Activated T-helper 1 cell treated with anti-CD3 and anti-CD28 coated beads, Interleukin-12 subunit alpha, Interleukin-12 subunit beta, Interleukin-2, Interleukin-4 antibody, amounts not matched to agents 30 ng/mL and 10 ng/mL and 1 ng/mL, durations not matched to agents 14 hours and 24 hours and 36 hours (primary cell): Measurements from ENCODE around the gene TIGD1. TPM values are rescaled to one million over a fixed set of nuclear protein-coding genes. Genes with fewer than 3 reads are reported as not detected.

ENCODE experiments used
- DNase-seq: peaks from one replicate; pipeline ENCODE4 v3.0.0; 2021; ENCODE audit warnings: low spot score
- H3K27ac Mint-ChIP-seq: one replicate; pipeline ENCODE4 v1.8.0; 2021; ENCODE audit warnings: mild to moderate bottlenecking, mixed read lengths
- H3K27me3 Mint-ChIP-seq: one replicate; pipeline ENCODE4 v1.8.0; 2022; ENCODE audit warnings: mild to moderate bottlenecking, moderate library complexity, mixed read lengths; ENCODE audit not compliant: insufficient read depth
- H3K36me3 Mint-ChIP-seq: one replicate; pipeline ENCODE4 v1.8.0; 2021; ENCODE audit warnings: low read depth, mixed read lengths
- H3K4me1 Mint-ChIP-seq: one replicate; pipeline ENCODE4 v1.8.0; 2021; ENCODE audit warnings: low read depth, mixed read lengths
- H3K4me3 Mint-ChIP-seq: one replicate; pipeline ENCODE4 v1.8.0; 2021; ENCODE audit warnings: mild to moderate bottlenecking, moderate library complexity, mixed read lengths
- H3K9me3 Mint-ChIP-seq: one replicate; pipeline ENCODE4 v1.8.0; 2021; ENCODE audit warnings: mixed read lengths
- intact Hi-C: fragments of 100-400 bp; cut with micrococcal nuclease; formaldehyde crosslinking; loops from one replicate; pipeline ENCODE4 v1.15.1; 2024
- total RNA-seq: library from RNA; stranded (reverse); gene quantifications from 2 replicates; pipeline ENCODE4 v1.2.3, GENCODE V29; 2022

Gene TIGD1
- total RNA-seq, 1 donor from 2014 or later = 8.4 TPM

GRCh38 chr2:232506709-232507108 is 43.6 kb downstream of the TIGD1 start:
- intact Hi-C loops = no loop called here
- no peak overlapping the region for H3K27ac Mint-ChIP-seq
- no peaks in the 10 kb centered on the region for H3K36me3 Mint-ChIP-seq
- H3K4me1 Mint-ChIP-seq = peaks cover 5% of the 10 kb centered on the region
- H3K27me3 Mint-ChIP-seq = peaks cover 50% of the 10 kb centered on the region
- DNase-seq = no peak
- H3K9me3 Mint-ChIP-seq = no peaks in the 10 kb centered on the region
- no peak overlapping the region for H3K4me3 Mint-ChIP-seq

DNA sequence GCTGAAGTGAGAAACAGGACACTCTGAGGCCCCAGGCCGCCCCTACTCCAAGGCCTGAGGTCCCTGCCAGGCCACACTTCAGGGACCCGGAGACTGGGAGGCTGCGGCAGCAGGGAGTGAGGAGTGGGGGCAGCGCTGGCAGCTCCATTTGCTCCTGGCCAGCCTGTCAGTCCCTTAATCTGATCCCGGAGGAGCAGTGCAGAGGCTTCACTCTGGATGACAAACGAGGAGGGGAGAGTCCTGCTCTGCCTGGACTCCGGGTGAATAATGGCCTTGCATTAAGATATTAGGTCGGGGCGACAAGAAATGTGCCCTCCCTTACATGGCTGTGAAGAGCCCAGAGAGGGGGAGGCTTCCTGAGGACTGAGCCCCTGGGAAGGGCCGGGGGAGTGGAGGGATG is 44.5 kb downstream of the TIGD1 start:
- intact Hi-C loops = no loop called here
- no peak for DNase-seq
- Mint-ChIP-seq H3K36me3 (no peaks in the 10 kb centered on the region), H3K9me3 (no peaks in the 10 kb centered on the region), H3K4me3 (no peak overlapping the region), H3K4me1 (peaks cover 5% of the 10 kb centered on the region), H3K27ac (no peak overlapping the region), H3K27me3 (peaks cover 56% of the 10 kb centered on the region)

- no peak for DNase-seq
- H3K27me3 Mint-ChIP-seq = peaks cover 57% of the 10 kb centered on the region
- intact Hi-C loops = no loop called here
- H3K9me3 Mint-ChIP-seq = no peaks in the 10 kb centered on the region
- H3K4me3 Mint-ChIP-seq = no peak overlapping the region
- peaks cover 5% of the 10 kb centered on the region for H3K4me1 Mint-ChIP-seq
- no peak overlapping the region for H3K27ac Mint-ChIP-seq
- H3K36me3 Mint-ChIP-seq = no peaks in the 10 kb centered on the region
These were observed 45.9 kb downstream of the TIGD1 start for GRCh38 chr2:232504438-232504837.

- no peak overlapping the region for H3K27ac Mint-ChIP-seq
- H3K36me3 Mint-ChIP-seq = no peaks in the 10 kb centered on the region
- peak overlapping the region; percentile 45 for H3K4me3 Mint-ChIP-seq
- intact Hi-C loops = no loop called here
- H3K4me1 Mint-ChIP-seq = peaks cover 5% of the 10 kb centered on the region
- no peak for DNase-seq
- H3K27me3 Mint-ChIP-seq = peaks cover 54% of the 10 kb centered on the region
- H3K9me3 Mint-ChIP-seq = no peaks in the 10 kb centered on the region
These were observed 46.5 kb downstream of the TIGD1 start for GRCh38 chr2:232503809-232504323.

DNA sequence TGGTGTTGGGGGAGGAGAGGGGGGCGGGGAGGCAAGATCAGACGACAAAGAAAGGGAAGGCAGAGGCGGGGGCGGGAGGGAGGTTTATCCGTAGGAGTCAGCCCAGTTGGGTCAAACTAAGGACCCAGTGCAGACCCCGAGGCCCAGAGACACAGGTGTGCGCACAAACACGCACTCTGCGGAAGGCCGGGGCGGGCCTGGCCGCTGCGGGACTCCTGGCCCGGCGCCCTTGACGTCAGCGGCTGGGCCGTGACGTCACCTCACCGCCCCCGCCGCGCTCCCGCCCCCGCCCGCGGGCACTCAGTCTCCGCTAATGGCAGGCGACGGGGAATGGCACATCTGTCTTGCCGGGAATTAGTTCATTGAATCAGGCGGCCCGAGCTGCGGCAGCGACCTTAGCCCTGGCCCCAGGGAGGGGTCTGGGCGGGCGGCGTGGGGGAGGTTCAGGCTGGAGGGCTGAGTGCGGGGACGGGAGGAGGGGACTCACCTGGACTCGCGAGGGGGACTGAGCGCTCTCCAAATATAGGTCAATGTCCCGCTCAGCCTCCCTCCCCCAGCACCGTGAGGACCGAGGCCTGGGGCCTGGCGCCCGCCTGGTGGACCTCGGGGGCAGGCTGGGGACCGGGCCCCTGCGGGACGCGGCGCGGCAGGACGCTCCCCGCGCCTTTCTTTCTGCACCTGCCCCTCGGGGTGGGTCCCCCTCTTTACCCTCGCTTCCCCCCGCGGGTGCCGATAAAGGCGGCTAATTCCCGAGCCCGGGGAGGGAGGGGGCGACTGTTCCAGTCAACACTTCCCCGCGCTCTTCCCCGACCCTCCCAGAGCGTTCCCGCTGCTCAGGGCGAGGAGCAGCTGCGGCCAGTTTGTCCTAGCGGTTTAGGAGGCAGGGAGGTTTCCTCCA is 47.2 kb downstream of the TIGD1 start:
- no peak for DNase-seq
- no peak overlapping the region for H3K27ac Mint-ChIP-seq
- H3K27me3 Mint-ChIP-seq = peaks cover 50% of the 10 kb centered on the region
- peak overlapping the region; percentile 45 for H3K4me3 Mint-ChIP-seq
- peaks cover 5% of the 10 kb centered on the region for H3K4me1 Mint-ChIP-seq
- no peaks in the 10 kb centered on the region for H3K36me3 Mint-ChIP-seq
- intact Hi-C loops = no loop called here
- H3K9me3 Mint-ChIP-seq = no peaks in the 10 kb centered on the region

GRCh38 chr2:232502511-232502910 is 47.8 kb downstream of the TIGD1 start:
- H3K4me1 Mint-ChIP-seq = peaks cover 5% of the 10 kb centered on the region
- no peaks in the 10 kb centered on the region for H3K9me3 Mint-ChIP-seq
- H3K27ac Mint-ChIP-seq = peak overlapping the region; percentile 79
- no peaks in the 10 kb centered on the region for H3K36me3 Mint-ChIP-seq
- H3K4me3 Mint-ChIP-seq = peak overlapping the region; percentile 78
- peaks cover 46% of the 10 kb centered on the region for H3K27me3 Mint-ChIP-seq
- no peak for DNase-seq
- intact Hi-C loops = no loop called here

DNA sequence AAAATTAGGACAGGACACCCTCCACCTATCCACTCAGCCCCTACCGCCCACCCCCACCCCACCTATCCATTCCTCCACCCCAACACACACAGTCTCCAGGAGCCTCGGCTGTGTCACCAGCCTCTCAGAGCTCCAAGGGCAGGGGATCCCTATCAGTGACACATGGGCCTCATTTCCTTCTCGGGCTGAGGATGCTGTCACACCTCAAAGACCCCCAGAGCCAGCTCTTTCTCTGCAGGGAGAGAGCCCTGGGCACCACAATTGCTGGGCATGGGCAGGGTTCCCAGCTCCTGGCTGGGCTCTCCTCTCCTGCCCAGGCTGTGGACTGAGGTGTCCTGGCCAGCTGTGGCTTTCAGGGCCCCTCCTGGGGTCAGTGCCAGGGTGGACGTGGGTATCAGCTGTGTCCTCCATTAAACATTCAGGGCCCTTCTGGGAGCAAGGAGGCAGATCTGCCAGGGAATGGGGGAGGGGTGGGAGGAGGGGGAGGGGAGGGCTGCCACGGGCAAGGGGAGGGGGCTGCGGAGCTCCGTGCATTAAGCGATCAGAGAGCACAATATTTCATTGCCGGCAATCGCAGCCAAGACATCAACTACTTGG is 48.5 kb downstream of the TIGD1 start:
- peaks cover 44% of the 10 kb centered on the region for H3K27me3 Mint-ChIP-seq
- H3K27ac Mint-ChIP-seq = no peak overlapping the region
- H3K36me3 Mint-ChIP-seq = no peaks in the 10 kb centered on the region
- peaks cover 5% of the 10 kb centered on the region for H3K4me1 Mint-ChIP-seq
- no peak overlapping the region for H3K4me3 Mint-ChIP-seq
- intact Hi-C loops = no loop called here
- DNase-seq = no peak
- no peaks in the 10 kb centered on the region for H3K9me3 Mint-ChIP-seq

DNA sequence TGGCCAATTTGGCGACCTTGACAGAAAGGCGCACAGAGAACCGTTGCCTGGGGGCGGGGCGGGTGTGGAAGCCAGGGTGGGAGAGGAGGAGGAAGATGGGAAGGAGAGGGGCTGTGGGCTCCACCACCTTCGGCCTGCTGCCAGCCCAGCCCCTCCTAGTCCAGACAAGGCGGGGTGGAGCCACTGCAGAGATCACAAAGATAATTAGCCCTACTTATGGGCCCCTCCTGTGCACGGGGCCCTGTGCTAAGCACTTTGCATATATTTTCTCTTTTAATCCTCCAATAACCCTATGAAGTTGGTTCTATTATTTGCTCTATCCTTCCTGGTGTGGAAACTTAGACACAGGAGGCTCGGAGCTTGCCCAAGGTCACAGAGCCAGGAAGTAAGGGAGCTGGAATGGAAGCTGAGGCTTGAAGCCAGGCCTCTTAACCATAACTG is 49.0 kb downstream of the TIGD1 start:
- H3K4me3 Mint-ChIP-seq = no peak overlapping the region
- H3K27ac Mint-ChIP-seq = no peak overlapping the region
- H3K9me3 Mint-ChIP-seq = no peaks in the 10 kb centered on the region
- peaks cover 5% of the 10 kb centered on the region for H3K4me1 Mint-ChIP-seq
- DNase-seq = no peak
- intact Hi-C loops = no loop called here
- peaks cover 44% of the 10 kb centered on the region for H3K27me3 Mint-ChIP-seq
- no peaks in the 10 kb centered on the region for H3K36me3 Mint-ChIP-seq

- H3K4me1 Mint-ChIP-seq = no peaks in the 10 kb centered on the region
- no peak overlapping the region for H3K4me3 Mint-ChIP-seq
- intact Hi-C loops = no loop called here
- no peak for DNase-seq
- H3K9me3 Mint-ChIP-seq = no peaks in the 10 kb centered on the region
- H3K36me3 Mint-ChIP-seq = no peaks in the 10 kb centered on the region
- no peak overlapping the region for H3K27ac Mint-ChIP-seq
- peaks cover 23% of the 10 kb centered on the region for H3K27me3 Mint-ChIP-seq
These were observed 51.9 kb downstream of the TIGD1 start for GRCh38 chr2:232498452-232498851.

Other genes starting within 250 kb of the TIGD1 start
- not detected in 2 replicates for gene ALPP, start 171.8 kb downstream of the TIGD1 start, total RNA-seq
- gene ALPG, start 143.7 kb downstream of the TIGD1 start, total RNA-seq = not detected in 2 replicates
- gene ALPI, start 94.4 kb downstream of the TIGD1 start, total RNA-seq = not detected in 2 replicates
- gene ECEL1, start 62.7 kb downstream of the TIGD1 start, total RNA-seq = 0.12 TPM in 1 of 2 replicates, not detected in the other
- not detected in 2 replicates for gene PRSS56, start 30.2 kb downstream of the TIGD1 start, total RNA-seq
- not detected in 2 replicates for gene CHRND, start 24.4 kb downstream of the TIGD1 start, total RNA-seq
- not detected in 2 replicates for gene CHRNG, start 10.9 kb downstream of the TIGD1 start, total RNA-seq
- gene EIF4E2, start 132 bp upstream of the TIGD1 start, total RNA-seq = 94.3 and 96.2 TPM in 2 replicates
- gene EFHD1, start 83.0 kb upstream of the TIGD1 start, total RNA-seq = 0.13 and 0.54 TPM in 2 replicates
- 71.1 and 74.6 TPM in 2 replicates for gene GIGYF2, start 146.8 kb upstream of the TIGD1 start, total RNA-seq
- gene KCNJ13, start 226.0 kb upstream of the TIGD1 start, total RNA-seq = not detected in 2 replicates